ENCODE data around the gene ETS1.

Gene ETS1

GRCh38 chr11:128599729-128600128 lies 12.4 kb upstream of the ETS1 start:
- H3K27ac ChIP-seq (ENCODE audit: low read depth, low read length) = no peak overlapping the region
- no peak overlapping the region for H3K4me3 ChIP-seq (ENCODE audit: low read depth in 1 of 2, low read length in 2 of 2)
- H3K4me1 ChIP-seq (ENCODE audit: insufficient read depth, low read length) = no peaks in the 10 kb centered on the region
- no peaks in the 10 kb centered on the region for H3K9me3 ChIP-seq (ENCODE audit: low read length)
- no peaks in the 10 kb centered on the region for H3K27me3 ChIP-seq (ENCODE audit: control insufficient read depth in 1 of 2, insufficient read depth in 2 of 2, low read length in 2 of 2)
- no peak overlapping the region for H3K9ac ChIP-seq (ENCODE audit: low read length)
- no peaks in the 10 kb centered on the region for H3K36me3 ChIP-seq (ENCODE audit: insufficient read depth, low read length)

GRCh38 chr11:128598506-128599150 lies 11.3 kb upstream of the ETS1 start:
- Histone ChIP-seq H3K9ac (ENCODE audit: low read length) (no peak overlapping the region), H3K27me3 (ENCODE audit: control insufficient read depth in 1 of 2, insufficient read depth in 2 of 2, low read length in 2 of 2) (no peaks in the 10 kb centered on the region), H3K36me3 (ENCODE audit: insufficient read depth, low read length) (no peaks in the 10 kb centered on the region), H3K4me3 (ENCODE audit: low read depth in 1 of 2, low read length in 2 of 2) (no peak overlapping the region), H3K9me3 (ENCODE audit: low read length) (no peaks in the 10 kb centered on the region), H3K4me1 (ENCODE audit: insufficient read depth, low read length) (no peaks in the 10 kb centered on the region), H3K27ac (ENCODE audit: low read depth, low read length) (no peak overlapping the region)

GRCh38 chr11:128598096-128598495 lies 10.7 kb upstream of the ETS1 start:
- Histone ChIP-seq H3K4me3 (ENCODE audit: low read depth in 1 of 2, low read length in 2 of 2) (no peak overlapping the region), H3K27ac (ENCODE audit: low read depth, low read length) (no peak overlapping the region)

GRCh38 chr11:128597209-128597608 lies 9.9 kb upstream of the ETS1 start:
- Histone ChIP-seq H3K27ac (ENCODE audit: low read depth, low read length) (no peak overlapping the region), H3K4me3 (ENCODE audit: low read depth in 1 of 2, low read length in 2 of 2) (no peak overlapping the region), H3K36me3 (ENCODE audit: insufficient read depth, low read length) (no peaks in the 10 kb centered on the region), H3K4me1 (ENCODE audit: insufficient read depth, low read length) (no peaks in the 10 kb centered on the region), H3K9ac (ENCODE audit: low read length) (no peak overlapping the region), H3K9me3 (ENCODE audit: low read length) (no peaks in the 10 kb centered on the region), H3K27me3 (ENCODE audit: control insufficient read depth in 1 of 2, insufficient read depth in 2 of 2, low read length in 2 of 2) (no peaks in the 10 kb centered on the region)

More at GRCh38 chr11:128598096-128598495, 10.7 kb upstream of the ETS1 start:
- no peaks in the 10 kb centered on the region for H3K4me1 ChIP-seq (ENCODE audit: insufficient read depth, low read length)
- H3K9ac ChIP-seq (ENCODE audit: low read length) = no peak overlapping the region
- no peaks in the 10 kb centered on the region for H3K27me3 ChIP-seq (ENCODE audit: control insufficient read depth in 1 of 2, insufficient read depth in 2 of 2, low read length in 2 of 2)
- H3K36me3 ChIP-seq (ENCODE audit: insufficient read depth, low read length) = no peaks in the 10 kb centered on the region
- no peaks in the 10 kb centered on the region for H3K9me3 ChIP-seq (ENCODE audit: low read length)

GRCh38 chr11:128596250-128596649 lies 8.9 kb upstream of the ETS1 start:
- Histone ChIP-seq H3K4me3 (ENCODE audit: low read depth in 1 of 2, low read length in 2 of 2) (no peak overlapping the region), H3K36me3 (ENCODE audit: insufficient read depth, low read length) (no peaks in the 10 kb centered on the region), H3K9ac (ENCODE audit: low read length) (no peak overlapping the region), H3K27ac (ENCODE audit: low read depth, low read length) (no peak overlapping the region), H3K9me3 (ENCODE audit: low read length) (no peaks in the 10 kb centered on the region), H3K4me1 (ENCODE audit: insufficient read depth, low read length) (no peaks in the 10 kb centered on the region), H3K27me3 (ENCODE audit: control insufficient read depth in 1 of 2, insufficient read depth in 2 of 2, low read length in 2 of 2) (no peaks in the 10 kb centered on the region)

GRCh38 chr11:128595775-128596174 lies 8.4 kb upstream of the ETS1 start:
- H3K36me3 ChIP-seq (ENCODE audit: insufficient read depth, low read length) = no peaks in the 10 kb centered on the region
- H3K9ac ChIP-seq (ENCODE audit: low read length) = no peak overlapping the region
- no peaks in the 10 kb centered on the region for H3K4me1 ChIP-seq (ENCODE audit: insufficient read depth, low read length)
- H3K27me3 ChIP-seq (ENCODE audit: control insufficient read depth in 1 of 2, insufficient read depth in 2 of 2, low read length in 2 of 2) = no peaks in the 10 kb centered on the region
- H3K4me3 ChIP-seq (ENCODE audit: low read depth in 1 of 2, low read length in 2 of 2) = no peak overlapping the region
- H3K27ac ChIP-seq (ENCODE audit: low read depth, low read length) = no peak overlapping the region
- no peaks in the 10 kb centered on the region for H3K9me3 ChIP-seq (ENCODE audit: low read length)

- no peak overlapping the region for H3K27ac ChIP-seq (ENCODE audit: low read depth, low read length)
- no peak overlapping the region for H3K9ac ChIP-seq (ENCODE audit: low read length)
- no peak overlapping the region for H3K4me3 ChIP-seq (ENCODE audit: low read depth in 1 of 2, low read length in 2 of 2)
- H3K27me3 ChIP-seq (ENCODE audit: control insufficient read depth in 1 of 2, insufficient read depth in 2 of 2, low read length in 2 of 2) = no peaks in the 10 kb centered on the region
- no peaks in the 10 kb centered on the region for H3K4me1 ChIP-seq (ENCODE audit: insufficient read depth, low read length)
- H3K9me3 ChIP-seq (ENCODE audit: low read length) = no peaks in the 10 kb centered on the region
- H3K36me3 ChIP-seq (ENCODE audit: insufficient read depth, low read length) = no peaks in the 10 kb centered on the region
These were observed 7.9 kb upstream of the ETS1 start for GRCh38 chr11:128595221-128595620.

GRCh38 chr11:128594226-128594625 lies 6.9 kb upstream of the ETS1 start:
- Histone ChIP-seq H3K27me3 (ENCODE audit: control insufficient read depth in 1 of 2, insufficient read depth in 2 of 2, low read length in 2 of 2) (no peaks in the 10 kb centered on the region), H3K27ac (ENCODE audit: low read depth, low read length) (no peak overlapping the region), H3K9ac (ENCODE audit: low read length) (no peak overlapping the region), H3K4me1 (ENCODE audit: insufficient read depth, low read length) (no peaks in the 10 kb centered on the region), H3K9me3 (ENCODE audit: low read length) (no peaks in the 10 kb centered on the region), H3K36me3 (ENCODE audit: insufficient read depth, low read length) (no peaks in the 10 kb centered on the region), H3K4me3 (ENCODE audit: low read depth in 1 of 2, low read length in 2 of 2) (no peak overlapping the region)

- Histone ChIP-seq H3K4me3 (ENCODE audit: low read depth in 1 of 2, low read length in 2 of 2) (no peak overlapping the region), H3K4me1 (ENCODE audit: insufficient read depth, low read length) (no peaks in the 10 kb centered on the region), H3K36me3 (ENCODE audit: insufficient read depth, low read length) (no peaks in the 10 kb centered on the region), H3K9me3 (ENCODE audit: low read length) (no peaks in the 10 kb centered on the region), H3K27me3 (ENCODE audit: control insufficient read depth in 1 of 2, insufficient read depth in 2 of 2, low read length in 2 of 2) (no peaks in the 10 kb centered on the region), H3K27ac (ENCODE audit: low read depth, low read length) (no peak overlapping the region), H3K9ac (ENCODE audit: low read length) (no peak overlapping the region)
These were observed 5.9 kb upstream of the ETS1 start for GRCh38 chr11:128593281-128593680.

- H3K36me3 ChIP-seq (ENCODE audit: insufficient read depth, low read length) = no peaks in the 10 kb centered on the region
- H3K9me3 ChIP-seq (ENCODE audit: low read length) = no peaks in the 10 kb centered on the region
- no peak overlapping the region for H3K9ac ChIP-seq (ENCODE audit: low read length)
- no peak overlapping the region for H3K4me3 ChIP-seq (ENCODE audit: low read depth in 1 of 2, low read length in 2 of 2)
- no peaks in the 10 kb centered on the region for H3K4me1 ChIP-seq (ENCODE audit: insufficient read depth, low read length)
- H3K27ac ChIP-seq (ENCODE audit: low read depth, low read length) = no peak overlapping the region
- no peaks in the 10 kb centered on the region for H3K27me3 ChIP-seq (ENCODE audit: control insufficient read depth in 1 of 2, insufficient read depth in 2 of 2, low read length in 2 of 2)
These were observed 5.1 kb upstream of the ETS1 start for GRCh38 chr11:128592454-128592853.

GRCh38 chr11:128590587-128590986 lies 3.2 kb upstream of the ETS1 start:
- Histone ChIP-seq H3K9me3 (ENCODE audit: low read length) (no peaks in the 10 kb centered on the region), H3K9ac (ENCODE audit: low read length) (no peak overlapping the region), H3K4me1 (ENCODE audit: insufficient read depth, low read length) (no peaks in the 10 kb centered on the region), H3K36me3 (ENCODE audit: insufficient read depth, low read length) (no peaks in the 10 kb centered on the region), H3K27ac (ENCODE audit: low read depth, low read length) (no peak overlapping the region), H3K27me3 (ENCODE audit: control insufficient read depth in 1 of 2, insufficient read depth in 2 of 2, low read length in 2 of 2) (no peaks in the 10 kb centered on the region), H3K4me3 (ENCODE audit: low read depth in 1 of 2, low read length in 2 of 2) (no peak overlapping the region)

GRCh38 chr11:128589998-128590397 lies 2.6 kb upstream of the ETS1 start:
- no peak overlapping the region for H3K27ac ChIP-seq (ENCODE audit: low read depth, low read length)
- no peaks in the 10 kb centered on the region for H3K4me1 ChIP-seq (ENCODE audit: insufficient read depth, low read length)
- H3K9ac ChIP-seq (ENCODE audit: low read length) = no peak overlapping the region
- no peaks in the 10 kb centered on the region for H3K27me3 ChIP-seq (ENCODE audit: control insufficient read depth in 1 of 2, insufficient read depth in 2 of 2, low read length in 2 of 2)
- no peak overlapping the region for H3K4me3 ChIP-seq (ENCODE audit: low read depth in 1 of 2, low read length in 2 of 2)
- no peaks in the 10 kb centered on the region for H3K36me3 ChIP-seq (ENCODE audit: insufficient read depth, low read length)
- H3K9me3 ChIP-seq (ENCODE audit: low read length) = no peaks in the 10 kb centered on the region
